Omental fat pad (tissue), 4 donors: ENCODE data around the gene RASGRP3. TPM values are rescaled to one million over a fixed set of nuclear protein-coding genes. Genes with fewer than 3 reads are reported as not detected.

ENCODE experiments used
- ATAC-seq: fragments of 150-250 bp; one replicate; pipeline ENCODE4 v1.9.1; 2016; ENCODE audit warnings: mild to moderate bottlenecking, moderate library complexity; ENCODE audit not compliant: low FRiP score
- DNase-seq: peaks from one replicate; pipeline ENCODE4 v3.0.0-alpha.2; 2019; ENCODE audit warnings: low spot score
- total RNA-seq, 4 donors: library from RNA; depleted of rRNA; stranded (reverse); fragments of >200 nt; gene quantifications; one replicate each; pipeline ENCODE4 v1.1.0, GENCODE V29; 2016
- TF ChIP-seq, protein P1 (sequence below), 3 donors: fragments of 450-650 bp; IDR thresholded peaks; one replicate each; pipeline ENCODE4 v1.5.1; 2016 to 2017; ENCODE audit warnings: antibody characterized with exemption in 3 of 3, mild to moderate bottlenecking in 3 of 3, moderate library complexity in 2 of 3

Gene RASGRP3
- total RNA-seq, 4 donors from 2014 or later = 11.8 to 42.2 (median 26.1) TPM

DNA sequence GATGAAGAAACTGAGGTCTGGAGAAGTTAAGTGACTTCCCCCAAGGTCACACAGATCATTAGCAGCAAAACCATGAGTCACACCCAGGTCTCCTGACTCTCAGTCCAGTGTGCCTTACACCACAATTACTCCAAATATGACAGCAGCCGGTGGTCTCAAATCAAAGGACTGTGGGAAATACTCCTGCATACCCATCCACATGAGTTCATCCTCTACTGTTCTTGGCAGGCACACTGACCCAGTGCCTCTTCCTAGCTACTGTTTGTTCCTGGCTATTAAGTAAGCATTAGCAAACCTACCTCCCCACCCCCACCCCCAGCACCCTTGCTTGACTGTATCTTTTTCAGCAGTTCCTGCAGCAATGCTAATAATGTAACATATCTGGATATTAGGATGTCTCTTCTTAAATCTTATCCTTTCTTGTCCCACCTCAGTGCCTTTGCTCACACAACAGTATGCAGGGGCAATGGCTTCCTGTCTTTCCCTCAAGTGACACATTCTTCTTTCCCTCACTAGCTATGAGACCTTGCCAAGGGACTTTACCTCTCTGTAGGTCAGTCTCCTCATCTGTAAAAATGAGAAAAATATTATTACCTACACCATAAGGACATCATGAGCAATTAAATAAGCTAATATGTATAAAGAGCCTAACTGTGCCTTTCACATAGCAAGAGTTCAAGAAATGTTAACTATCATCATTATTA lies 76.5 kb downstream of the RASGRP3 start:
- no peak for ATAC-seq
- no peak for DNase-seq
- TF ChIP-seq, protein P1, sequence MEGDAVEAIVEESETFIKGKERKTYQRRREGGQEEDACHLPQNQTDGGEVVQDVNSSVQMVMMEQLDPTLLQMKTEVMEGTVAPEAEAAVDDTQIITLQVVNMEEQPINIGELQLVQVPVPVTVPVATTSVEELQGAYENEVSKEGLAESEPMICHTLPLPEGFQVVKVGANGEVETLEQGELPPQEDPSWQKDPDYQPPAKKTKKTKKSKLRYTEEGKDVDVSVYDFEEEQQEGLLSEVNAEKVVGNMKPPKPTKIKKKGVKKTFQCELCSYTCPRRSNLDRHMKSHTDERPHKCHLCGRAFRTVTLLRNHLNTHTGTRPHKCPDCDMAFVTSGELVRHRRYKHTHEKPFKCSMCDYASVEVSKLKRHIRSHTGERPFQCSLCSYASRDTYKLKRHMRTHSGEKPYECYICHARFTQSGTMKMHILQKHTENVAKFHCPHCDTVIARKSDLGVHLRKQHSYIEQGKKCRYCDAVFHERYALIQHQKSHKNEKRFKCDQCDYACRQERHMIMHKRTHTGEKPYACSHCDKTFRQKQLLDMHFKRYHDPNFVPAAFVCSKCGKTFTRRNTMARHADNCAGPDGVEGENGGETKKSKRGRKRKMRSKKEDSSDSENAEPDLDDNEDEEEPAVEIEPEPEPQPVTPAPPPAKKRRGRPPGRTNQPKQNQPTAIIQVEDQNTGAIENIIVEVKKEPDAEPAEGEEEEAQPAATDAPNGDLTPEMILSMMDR (IDR thresholded peaks at IDR 0.05) = no peak

DNA sequence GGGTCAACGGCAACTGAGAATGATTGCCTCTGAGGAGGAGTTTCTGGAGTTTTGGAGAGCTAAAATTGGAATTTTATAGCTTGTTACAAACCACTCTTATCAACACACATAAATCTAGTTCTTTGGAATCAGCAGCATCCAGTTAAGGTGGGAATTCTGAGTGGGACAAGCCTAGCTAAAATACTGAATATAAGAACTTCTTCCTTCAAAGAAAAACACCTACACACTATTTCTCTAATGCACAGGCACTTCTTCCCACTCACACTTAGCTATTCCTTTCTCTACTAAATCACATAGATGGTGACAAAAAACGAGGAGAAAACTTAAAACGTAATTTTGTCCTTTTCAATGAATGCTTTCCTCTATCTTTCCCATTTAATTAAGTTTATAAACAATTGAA lies 79.2 kb downstream of the RASGRP3 start:
- DNase-seq (no peak), ATAC-seq (no peak)
- TF ChIP-seq, protein P1 (IDR thresholded peaks at IDR 0.05) = no peak

DNA sequence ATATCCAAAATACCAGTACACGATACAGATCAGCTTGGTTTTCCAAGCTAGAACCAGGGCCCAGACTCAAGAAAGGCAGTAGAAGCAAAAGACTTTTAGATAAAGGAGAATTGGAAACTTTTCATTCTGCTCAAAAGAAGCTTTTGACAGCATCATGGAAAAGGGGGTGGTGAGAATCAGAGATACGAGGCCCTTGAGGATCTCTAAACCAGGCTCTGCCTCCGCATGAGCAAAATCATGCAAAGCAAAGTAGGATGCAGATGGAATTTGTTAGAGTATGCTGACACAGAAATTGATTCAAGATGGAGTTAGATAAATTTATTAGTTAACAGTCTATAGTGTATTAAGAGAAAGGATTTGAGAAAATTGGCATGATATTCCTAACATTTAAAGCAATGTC lies 82.9 kb downstream of the RASGRP3 start:
- ATAC-seq = no peak
- TF ChIP-seq, protein P1 (IDR thresholded peaks at IDR 0.05) = no peak
- DNase-seq = no peak

DNA sequence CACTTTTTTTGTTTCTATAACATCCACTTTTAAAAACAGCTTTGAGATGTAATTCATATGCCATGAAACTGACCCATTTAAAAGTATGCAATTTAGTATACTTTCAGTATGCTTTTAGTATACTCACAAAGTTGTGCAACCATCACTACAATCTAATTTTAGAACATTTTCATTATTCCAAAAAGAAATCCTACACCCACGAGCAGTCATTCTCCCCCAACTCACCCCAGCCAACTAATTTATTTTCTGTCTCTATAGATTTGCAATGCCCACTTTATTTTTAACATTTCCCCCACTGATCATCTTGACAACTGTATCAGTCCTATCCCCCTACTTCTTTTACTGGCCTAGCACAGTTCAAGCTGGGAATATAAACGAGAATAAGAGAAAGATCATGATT lies 83.6 kb downstream of the RASGRP3 start:
- TF ChIP-seq, protein P1 (IDR thresholded peaks at IDR 0.05) = no peak
- DNase-seq (no peak), ATAC-seq (no peak)

DNA sequence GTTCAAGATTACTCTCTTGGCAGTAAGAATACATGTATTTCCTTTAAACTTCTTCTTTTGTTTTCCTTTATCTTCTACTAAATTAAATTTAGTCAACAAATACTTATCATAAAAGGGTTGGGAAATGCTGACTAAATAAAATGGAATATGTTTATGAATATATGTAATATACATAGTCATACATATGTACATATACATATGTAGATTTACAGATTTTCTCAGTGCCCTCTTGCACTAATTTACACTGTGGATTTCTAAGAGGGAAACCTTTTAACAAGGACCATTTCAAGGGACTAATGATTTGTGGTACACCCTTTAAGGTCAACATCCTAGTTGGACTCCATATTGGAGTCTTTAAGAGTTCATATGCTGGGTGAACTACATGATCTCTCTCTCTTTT lies 85.4 kb downstream of the RASGRP3 start:
- no peak for ATAC-seq
- TF ChIP-seq, protein P1 (IDR thresholded peaks at IDR 0.05) = no peak

DNA sequence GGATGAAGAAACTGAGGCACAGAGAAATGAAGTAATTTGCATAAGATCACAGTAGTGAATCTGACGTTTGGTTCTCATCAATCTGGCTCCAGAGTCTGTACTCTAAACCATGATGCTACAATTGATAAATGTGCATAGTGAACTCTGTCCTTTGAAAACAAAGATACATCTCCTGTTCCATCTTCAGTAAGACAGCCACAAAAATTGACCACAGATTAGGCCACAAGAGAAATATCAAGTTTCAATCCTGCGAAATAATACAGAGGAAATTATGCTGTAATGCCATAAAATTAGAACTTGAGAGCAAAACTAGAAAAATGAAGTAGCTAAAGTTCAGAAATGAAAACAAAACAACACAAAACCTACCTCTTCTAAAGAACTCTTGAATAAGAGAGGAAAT lies 94.2 kb downstream of the RASGRP3 start:
- TF ChIP-seq, protein P1 (IDR thresholded peaks at IDR 0.05) = no peak
- DNase-seq (no peak), ATAC-seq (no peak)

More for the DNA sequence above, 85.4 kb downstream of the RASGRP3 start:
- no peak for DNase-seq

DNA sequence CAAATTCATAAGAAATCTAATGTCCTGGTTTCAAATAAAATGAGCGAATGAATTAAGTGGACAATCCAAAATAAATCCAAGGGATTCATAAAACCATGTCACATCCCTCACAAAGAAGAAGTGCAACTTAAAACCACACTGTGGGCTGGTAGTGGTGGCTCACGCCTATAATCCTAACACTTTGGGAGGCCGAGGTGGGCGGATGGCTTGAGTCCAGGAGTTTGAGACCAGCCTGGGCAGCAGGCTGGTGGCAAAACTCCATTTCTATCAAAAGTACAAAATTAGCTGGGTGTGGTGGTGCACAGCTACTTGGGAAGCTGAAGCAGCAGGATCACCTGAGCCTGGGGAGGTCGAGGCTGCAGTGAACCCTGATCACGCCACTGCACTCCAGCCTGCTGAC lies 97.2 kb downstream of the RASGRP3 start:
- DNase-seq (no peak), ATAC-seq (no peak)
- TF ChIP-seq, protein P1 (IDR thresholded peaks at IDR 0.05) = no peak
